ENCODE data around the gene OR4K5. TPM values are rescaled to one million over a fixed set of nuclear protein-coding genes. Genes with fewer than 3 reads are reported as not detected.

OR4K5 gene, protein sequence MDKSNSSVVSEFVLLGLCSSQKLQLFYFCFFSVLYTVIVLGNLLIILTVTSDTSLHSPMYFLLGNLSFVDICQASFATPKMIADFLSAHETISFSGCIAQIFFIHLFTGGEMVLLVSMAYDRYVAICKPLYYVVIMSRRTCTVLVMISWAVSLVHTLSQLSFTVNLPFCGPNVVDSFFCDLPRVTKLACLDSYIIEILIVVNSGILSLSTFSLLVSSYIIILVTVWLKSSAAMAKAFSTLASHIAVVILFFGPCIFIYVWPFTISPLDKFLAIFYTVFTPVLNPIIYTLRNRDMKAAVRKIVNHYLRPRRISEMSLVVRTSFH
- total RNA-seq (not detected in 2 replicates), polyA plus RNA-seq (not detected in 2 replicates), polyA minus RNA-seq (ENCODE audit: low replicate concordance) (not detected in 2 replicates)
- not detected in 2 replicates for polyA plus RNA-seq (2012)

DNA sequence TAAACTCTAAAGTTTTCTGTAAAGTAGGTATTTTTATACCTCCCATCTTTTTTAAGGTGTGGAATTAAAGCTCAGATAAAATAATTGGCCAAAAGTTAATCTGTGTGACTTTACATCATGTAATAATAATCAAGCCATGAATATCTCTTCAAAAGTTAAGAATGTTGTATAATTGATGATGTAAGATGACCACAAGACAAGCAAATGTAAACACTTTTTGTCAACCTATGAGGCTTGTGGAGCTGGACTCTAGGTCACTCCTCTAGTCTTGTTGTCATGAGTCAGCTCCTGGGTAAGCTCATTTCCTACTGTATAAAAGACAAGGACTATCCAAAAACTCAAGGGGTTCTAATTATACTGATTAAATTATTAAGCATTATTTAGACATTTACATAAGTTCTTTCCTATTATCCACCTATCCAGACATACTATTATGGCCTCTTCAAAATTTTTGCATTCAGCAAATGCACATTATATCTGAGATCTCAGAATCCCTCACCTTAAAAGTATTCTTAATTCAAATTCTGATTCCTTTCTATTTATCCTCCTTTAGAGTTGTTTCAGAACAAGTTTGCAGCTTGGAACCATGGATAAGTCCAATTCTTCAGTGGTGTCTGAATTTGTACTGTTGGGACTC lies at the start of gene OR4K5:
OR4K5 (plus strand) TSS at position 587 of the 637 bp plus-strand sequence; CDS start at position 587, 0 bp downstream.
- TF ChIP-seq EZH2 (IDR thresholded peaks at IDR 0.05; ENCODE audit: low read length, missing control alignments), result no peak
- TF ChIP-seq, protein P1, sequence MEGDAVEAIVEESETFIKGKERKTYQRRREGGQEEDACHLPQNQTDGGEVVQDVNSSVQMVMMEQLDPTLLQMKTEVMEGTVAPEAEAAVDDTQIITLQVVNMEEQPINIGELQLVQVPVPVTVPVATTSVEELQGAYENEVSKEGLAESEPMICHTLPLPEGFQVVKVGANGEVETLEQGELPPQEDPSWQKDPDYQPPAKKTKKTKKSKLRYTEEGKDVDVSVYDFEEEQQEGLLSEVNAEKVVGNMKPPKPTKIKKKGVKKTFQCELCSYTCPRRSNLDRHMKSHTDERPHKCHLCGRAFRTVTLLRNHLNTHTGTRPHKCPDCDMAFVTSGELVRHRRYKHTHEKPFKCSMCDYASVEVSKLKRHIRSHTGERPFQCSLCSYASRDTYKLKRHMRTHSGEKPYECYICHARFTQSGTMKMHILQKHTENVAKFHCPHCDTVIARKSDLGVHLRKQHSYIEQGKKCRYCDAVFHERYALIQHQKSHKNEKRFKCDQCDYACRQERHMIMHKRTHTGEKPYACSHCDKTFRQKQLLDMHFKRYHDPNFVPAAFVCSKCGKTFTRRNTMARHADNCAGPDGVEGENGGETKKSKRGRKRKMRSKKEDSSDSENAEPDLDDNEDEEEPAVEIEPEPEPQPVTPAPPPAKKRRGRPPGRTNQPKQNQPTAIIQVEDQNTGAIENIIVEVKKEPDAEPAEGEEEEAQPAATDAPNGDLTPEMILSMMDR (conservative IDR thresholded peaks at IDR 0.05 in 1 of 2, IDR thresholded peaks at IDR 0.05 in 1 of 2; ENCODE audit: low read depth in 1 of 2, low read length in 2 of 2), result no peak
- Histone ChIP-seq H3K9ac (ENCODE audit: insufficient read depth, low read length) (no peak within 1 kb of the TSS), H3K27ac (ENCODE audit: insufficient read depth, low read length) (no peak within 1 kb of the TSS), H3K4me1 (ENCODE audit: control insufficient read depth, extremely low read depth, insufficient read depth, low read length) (no peaks in the 10 kb centered on the region), H2AFZ (ENCODE audit: low read length) (no peak within 1 kb of the TSS), H3K4me3 (replicated peaks in 1 of 4; ENCODE audit: control extremely low read depth in 1 of 4, insufficient read depth in 1 of 4, low read depth in 3 of 4, low read length in 4 of 4) (no peak within 1 kb of the TSS), H3K4me2 (ENCODE audit: extremely low read depth, insufficient read depth, low read length) (no peak within 1 kb of the TSS), H3K36me3 (ENCODE audit: control insufficient read depth, insufficient read depth, low read length) (no peaks in the 10 kb centered on the region), H4K20me1 (ENCODE audit: control insufficient read depth, extremely low read depth, insufficient read depth, low read length) (no peaks in the 10 kb centered on the region), H3K9me3 (ENCODE audit: control insufficient read depth, insufficient read depth, low read depth, low read length) (no peaks in the 10 kb centered on the region), H3K79me2 (ENCODE audit: control insufficient read depth, insufficient read depth, low read length) (no peaks in the 10 kb centered on the region), H3K27me3 (ENCODE audit: control insufficient read depth, insufficient read depth, low read length) (no peaks in the 10 kb centered on the region)
- no peak for DNase-seq (ENCODE audit: low read depth in 2 of 2)

DNA sequence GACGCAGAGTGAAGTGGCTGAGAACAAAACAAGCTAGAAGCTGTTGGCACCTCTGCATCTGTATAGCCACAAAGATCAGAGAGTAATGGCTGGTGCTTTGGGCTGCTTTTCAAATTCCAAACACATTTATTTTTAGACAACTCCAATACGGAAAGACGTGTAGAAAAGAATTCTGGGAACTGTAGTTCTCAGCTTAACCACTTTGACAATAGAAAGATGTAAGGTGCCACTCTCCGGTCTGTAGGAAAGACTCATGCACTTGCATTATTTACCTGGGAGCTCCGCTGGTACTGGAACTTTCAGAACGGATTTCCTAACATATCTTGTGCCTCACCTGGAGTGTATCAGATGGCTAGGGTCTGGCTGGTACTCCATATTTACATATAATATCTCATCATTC lies 47.2 kb upstream of the OR4K5 start:
- H3K4me1 ChIP-seq (ENCODE audit: control insufficient read depth, extremely low read depth, insufficient read depth, low read length), result no peaks in the 10 kb centered on the region
- H3K4me2 ChIP-seq (ENCODE audit: extremely low read depth, insufficient read depth, low read length), result no peak overlapping the region
- H3K79me2 ChIP-seq (ENCODE audit: control insufficient read depth, insufficient read depth, low read length), result no peaks in the 10 kb centered on the region
- no peak overlapping the region for H3K4me3 ChIP-seq (replicated peaks in 1 of 4; ENCODE audit: control extremely low read depth in 1 of 4, insufficient read depth in 1 of 4, low read depth in 3 of 4, low read length in 4 of 4)
- no peaks in the 10 kb centered on the region for H3K9me3 ChIP-seq (ENCODE audit: control insufficient read depth, insufficient read depth, low read depth, low read length)
- H4K20me1 ChIP-seq (ENCODE audit: control insufficient read depth, extremely low read depth, insufficient read depth, low read length), result no peaks in the 10 kb centered on the region
- H2AFZ ChIP-seq (ENCODE audit: low read length), result no peak overlapping the region
- H3K27ac ChIP-seq (ENCODE audit: insufficient read depth, low read length), result no peak overlapping the region
- H3K9ac ChIP-seq (ENCODE audit: insufficient read depth, low read length), result no peak overlapping the region
- no peaks in the 10 kb centered on the region for H3K27me3 ChIP-seq (ENCODE audit: control insufficient read depth, insufficient read depth, low read length)
- no peaks in the 10 kb centered on the region for H3K36me3 ChIP-seq (ENCODE audit: control insufficient read depth, insufficient read depth, low read length)
- DNase-seq (ENCODE audit: low read depth in 2 of 2), result no peak
- TF ChIP-seq, protein P1 (conservative IDR thresholded peaks at IDR 0.05 in 1 of 2, IDR thresholded peaks at IDR 0.05 in 1 of 2; ENCODE audit: low read depth in 1 of 2, low read length in 2 of 2), result no peak
- no peak for TF ChIP-seq EZH2 (IDR thresholded peaks at IDR 0.05; ENCODE audit: low read length, missing control alignments)

DNA sequence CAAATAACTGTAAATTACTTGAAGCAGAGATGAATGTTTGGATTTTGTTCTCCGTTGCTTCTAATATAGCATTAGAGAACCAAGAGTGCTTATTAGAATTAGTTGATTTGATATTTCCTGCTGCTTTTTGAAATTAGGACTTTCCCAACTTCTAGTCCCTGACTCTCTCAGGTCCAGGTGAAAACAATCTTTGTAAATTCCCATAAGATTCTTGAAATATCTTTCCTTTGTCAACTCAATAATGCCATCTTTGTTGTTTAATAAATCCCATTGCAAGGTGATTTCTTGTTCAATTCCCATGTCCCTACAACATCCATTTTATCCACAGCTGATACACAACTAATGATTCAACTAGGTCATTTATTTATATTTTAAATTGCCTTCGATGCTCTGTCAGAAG lies 45.6 kb upstream of the OR4K5 start, which contains the start of gene OR4K2:
OR4K2 (plus strand) TSS at position 301 of the 400 bp plus-strand sequence. CDS start 1,126 bp downstream, outside the sequence.
- Histone ChIP-seq H3K27ac (ENCODE audit: insufficient read depth, low read length) (no peak within 1 kb of the TSS), H4K20me1 (ENCODE audit: control insufficient read depth, extremely low read depth, insufficient read depth, low read length) (no peaks in the 10 kb centered on the region)

More for the DNA sequence above, 45.6 kb upstream of the OR4K5 start, which contains the start of gene OR4K2:
- Histone ChIP-seq H3K36me3 (ENCODE audit: control insufficient read depth, insufficient read depth, low read length) (no peaks in the 10 kb centered on the region), H3K4me3 (replicated peaks in 1 of 4; ENCODE audit: control extremely low read depth in 1 of 4, insufficient read depth in 1 of 4, low read depth in 3 of 4, low read length in 4 of 4) (no peak within 1 kb of the TSS), H3K4me2 (ENCODE audit: extremely low read depth, insufficient read depth, low read length) (no peak within 1 kb of the TSS), H3K4me1 (ENCODE audit: control insufficient read depth, extremely low read depth, insufficient read depth, low read length) (no peaks in the 10 kb centered on the region), H2AFZ (ENCODE audit: low read length) (no peak within 1 kb of the TSS), H3K9ac (ENCODE audit: insufficient read depth, low read length) (no peak within 1 kb of the TSS), H3K27me3 (ENCODE audit: control insufficient read depth, insufficient read depth, low read length) (no peaks in the 10 kb centered on the region), H3K79me2 (ENCODE audit: control insufficient read depth, insufficient read depth, low read length) (no peaks in the 10 kb centered on the region), H3K9me3 (ENCODE audit: control insufficient read depth, insufficient read depth, low read depth, low read length) (no peaks in the 10 kb centered on the region)
- DNase-seq (ENCODE audit: low read depth in 2 of 2), result no peak
- TF ChIP-seq EZH2 (IDR thresholded peaks at IDR 0.05; ENCODE audit: low read length, missing control alignments), result no peak
- TF ChIP-seq, protein P1 (conservative IDR thresholded peaks at IDR 0.05 in 1 of 2, IDR thresholded peaks at IDR 0.05 in 1 of 2; ENCODE audit: low read depth in 1 of 2, low read length in 2 of 2), result no peak
